Peyer's patch (tissue), 4 donors: ENCODE data around the gene ELAC1. TPM values are rescaled to one million over a fixed set of nuclear protein-coding genes. Genes with fewer than 3 reads are reported as not detected.

ENCODE experiments used
- DNase-seq, 3 donors: peaks; one replicate each; pipeline ENCODE4 v3.0.0-alpha.2; 2017 to 2019
- H3K27ac ChIP-seq, 4 donors: fragments of 200-600 bp; sonication (generic); one replicate each; pipeline ENCODE4 v1.5.1; 2016 to 2019
- H3K27me3 ChIP-seq, 2 donors: fragments of 200-600 bp; sonication (generic); one replicate each; pipeline ENCODE4 v1.5.1; 2019
- H3K36me3 ChIP-seq, 3 donors: fragments of 200-600 bp; sonication (generic); one replicate each; pipeline ENCODE4 v1.5.1; 2016 to 2019
- H3K4me1 ChIP-seq, 4 donors: fragments of 200-600 bp; sonication (generic); one replicate each; pipeline ENCODE4 v1.5.1; 2016 to 2019
- H3K4me3 ChIP-seq, 4 donors: fragments of 200-600 bp; sonication (generic); 1 replicate in 3 of 4; 2 replicates in 1 of 4; pipeline ENCODE4 v1.5.1; 2016 to 2019; ENCODE audit warnings: mild to moderate bottlenecking in 1 of 4
- H3K9me3 ChIP-seq, 4 donors: fragments of 200-600 bp; sonication (generic); one replicate each; pipeline ENCODE4 v1.5.1; 2016 to 2019; ENCODE audit warnings: mild to moderate bottlenecking in 1 of 4
- POLR2A ChIP-seq, 2 donors: fragments of 450-650 bp; IDR thresholded peaks; one replicate each; pipeline ENCODE4 v1.5.1; 2017; ENCODE audit warnings: antibody characterized with exemption in 2 of 2, mild to moderate bottlenecking in 2 of 2, moderate library complexity in 2 of 2
- total RNA-seq, 4 donors: library from RNA; depleted of rRNA; stranded (reverse); fragments of >200 nt; gene quantifications; one replicate each; pipeline ENCODE4 v1.1.0, GENCODE V29; 2016
- TF ChIP-seq, protein P1 (sequence below), 6 experiments: fragments of 450-650 bp in 4 of 6; fragments of 200-600 bp in 2 of 6; sonication (generic) in 1 of 6; IDR thresholded peaks; one replicate each; pipeline ENCODE4 v1.5.1; 2017 to 2019; ENCODE audit warnings: antibody characterized with exemption in 6 of 6, mild to moderate bottlenecking in 3 of 6, moderate library complexity in 1 of 6

ELAC1 gene
- total RNA-seq, 4 donors from 2014 or later, result 7.1 to 15.5 (median 8.5) TPM

DNA sequence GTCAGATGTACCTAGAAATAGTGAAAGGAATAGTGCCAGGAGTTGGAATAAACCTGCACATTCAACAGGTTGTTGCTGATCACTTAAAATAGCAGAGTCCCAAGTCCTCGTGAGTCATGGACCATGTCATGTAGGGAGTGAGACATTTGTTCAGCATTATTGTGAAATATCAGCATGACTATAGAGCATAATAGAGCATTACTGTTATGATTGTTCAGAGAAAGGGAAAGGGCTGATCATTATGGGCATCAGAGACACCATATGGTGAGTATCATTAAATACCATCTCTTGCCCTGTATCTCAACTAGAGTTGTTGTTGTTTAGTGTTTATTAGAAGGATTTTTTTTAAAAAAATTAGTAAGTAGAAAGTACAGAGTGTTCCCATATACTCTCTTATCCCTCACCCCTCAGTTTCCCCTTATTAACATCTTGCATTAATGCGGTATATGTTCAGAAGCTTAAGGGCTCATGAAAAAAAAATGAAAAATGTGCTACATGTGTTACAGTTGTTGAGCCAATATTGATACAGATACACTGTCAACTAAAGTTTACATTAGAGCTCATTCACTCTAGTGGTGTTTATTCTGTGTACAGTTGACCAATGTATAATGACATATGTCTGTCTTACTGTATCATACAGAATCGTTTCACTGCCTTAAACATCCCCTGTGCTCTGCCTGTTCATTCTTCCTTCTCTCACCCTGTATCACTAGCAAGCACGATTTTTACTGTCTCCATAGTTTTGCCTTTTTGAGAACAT, 5.7 kb downstream of the ELAC1 start:
- Histone ChIP-seq H3K4me1 (peaks cover 0 to 18% (median 0%) of the 10 kb centered on the region in 4 donors), H3K27ac (peak overlapping the region in 1 of 4 donors; percentile 70), H3K9me3 (peaks cover 0 to 8% (median 0%) of the 10 kb centered on the region in 4 donors), H3K36me3 (peaks cover 0 to 40% (median 0%) of the 10 kb centered on the region in 3 donors), H3K27me3 (no peaks in the 10 kb centered on the region), H3K4me3 (no peak overlapping the region)
- peak in 1 of 3 donors; percentile 77 for DNase-seq
- TF ChIP-seq, protein P1, sequence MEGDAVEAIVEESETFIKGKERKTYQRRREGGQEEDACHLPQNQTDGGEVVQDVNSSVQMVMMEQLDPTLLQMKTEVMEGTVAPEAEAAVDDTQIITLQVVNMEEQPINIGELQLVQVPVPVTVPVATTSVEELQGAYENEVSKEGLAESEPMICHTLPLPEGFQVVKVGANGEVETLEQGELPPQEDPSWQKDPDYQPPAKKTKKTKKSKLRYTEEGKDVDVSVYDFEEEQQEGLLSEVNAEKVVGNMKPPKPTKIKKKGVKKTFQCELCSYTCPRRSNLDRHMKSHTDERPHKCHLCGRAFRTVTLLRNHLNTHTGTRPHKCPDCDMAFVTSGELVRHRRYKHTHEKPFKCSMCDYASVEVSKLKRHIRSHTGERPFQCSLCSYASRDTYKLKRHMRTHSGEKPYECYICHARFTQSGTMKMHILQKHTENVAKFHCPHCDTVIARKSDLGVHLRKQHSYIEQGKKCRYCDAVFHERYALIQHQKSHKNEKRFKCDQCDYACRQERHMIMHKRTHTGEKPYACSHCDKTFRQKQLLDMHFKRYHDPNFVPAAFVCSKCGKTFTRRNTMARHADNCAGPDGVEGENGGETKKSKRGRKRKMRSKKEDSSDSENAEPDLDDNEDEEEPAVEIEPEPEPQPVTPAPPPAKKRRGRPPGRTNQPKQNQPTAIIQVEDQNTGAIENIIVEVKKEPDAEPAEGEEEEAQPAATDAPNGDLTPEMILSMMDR (IDR thresholded peaks at IDR 0.05), result peak in 1 of 6 experiments; percentile 14
- TF ChIP-seq POLR2A (IDR thresholded peaks at IDR 0.05), result no peak

DNA sequence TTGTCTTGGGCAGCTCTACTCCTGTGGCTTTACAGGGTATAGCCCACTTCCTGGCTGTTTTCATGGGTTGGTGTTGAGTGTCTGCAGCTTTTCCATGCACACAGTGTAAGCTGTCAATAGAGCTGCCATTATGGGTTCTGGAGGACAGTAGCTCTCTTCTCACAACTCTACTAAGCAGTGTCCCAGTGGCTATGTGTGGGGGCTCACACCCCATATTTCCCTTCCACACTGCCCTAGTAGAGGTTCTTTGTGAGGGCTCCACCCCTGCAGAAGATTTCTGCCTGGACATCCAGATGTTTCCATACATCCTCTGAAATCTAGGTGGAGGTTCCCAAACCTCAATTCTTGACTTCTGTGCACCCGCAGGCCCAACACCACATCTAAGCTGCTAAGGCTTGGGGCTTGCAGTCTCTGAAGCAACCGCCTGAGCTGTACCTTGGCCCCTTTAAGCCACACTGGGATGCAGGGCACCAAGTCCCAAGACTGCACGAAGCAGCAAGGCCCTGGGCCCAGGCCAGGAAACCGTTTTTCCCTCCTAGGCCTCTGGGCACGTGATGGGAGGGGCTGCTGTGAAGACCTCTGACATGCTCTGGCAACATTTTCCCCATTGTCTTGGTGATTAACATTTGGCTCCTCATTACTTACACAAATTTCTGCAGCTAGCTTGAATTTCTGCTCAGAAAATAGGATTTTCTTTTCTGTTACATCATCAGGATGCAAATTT, 9.4 kb downstream of the ELAC1 start:
- H3K4me1 ChIP-seq, result peaks cover 0 to 4% (median 0%) of the 10 kb centered on the region in 4 donors
- TF ChIP-seq, protein P1 (IDR thresholded peaks at IDR 0.05), result no peak
- no peak for TF ChIP-seq POLR2A (IDR thresholded peaks at IDR 0.05)
- H3K4me3 ChIP-seq, result no peak overlapping the region
- H3K27me3 ChIP-seq, result no peaks in the 10 kb centered on the region
- H3K36me3 ChIP-seq, result peaks cover 0 to 53% (median 0%) of the 10 kb centered on the region in 3 donors
- peaks cover 0 to 8% (median 0%) of the 10 kb centered on the region in 4 donors for H3K9me3 ChIP-seq
- DNase-seq, result no peak
- no peak overlapping the region for H3K27ac ChIP-seq

DNA sequence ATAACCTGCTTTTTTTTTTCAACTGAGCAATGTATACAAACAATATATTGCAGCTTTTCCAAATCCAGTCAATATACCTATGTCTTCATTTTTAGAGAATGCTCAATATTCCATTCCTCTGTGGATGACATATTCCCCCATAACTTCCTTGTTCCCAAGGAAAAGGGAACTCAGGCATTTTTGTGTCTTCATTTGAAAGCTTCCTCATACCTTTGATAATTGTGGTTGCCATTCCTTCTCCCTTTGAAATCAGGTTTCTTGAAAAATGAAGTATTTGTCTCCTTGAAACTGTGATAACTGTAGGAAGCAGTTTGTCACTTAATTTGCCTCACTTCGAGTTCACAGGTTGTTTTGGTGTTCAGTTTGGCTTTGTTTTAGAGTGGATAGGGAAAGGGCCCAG, 13.5 kb downstream of the ELAC1 start:
- Histone ChIP-seq H3K27me3 (no peaks in the 10 kb centered on the region), H3K36me3 (peaks cover 0 to 42% (median 0%) of the 10 kb centered on the region in 3 donors), H3K4me1 (peaks cover 0 to 9% (median 0%) of the 10 kb centered on the region in 4 donors), H3K27ac (no peak overlapping the region), H3K4me3 (no peak overlapping the region), H3K9me3 (peaks cover 0 to 8% (median 0%) of the 10 kb centered on the region in 4 donors)
- no peak for DNase-seq
- TF ChIP-seq, protein P1 (IDR thresholded peaks at IDR 0.05), result no peak
- TF ChIP-seq POLR2A (IDR thresholded peaks at IDR 0.05), result no peak

DNA sequence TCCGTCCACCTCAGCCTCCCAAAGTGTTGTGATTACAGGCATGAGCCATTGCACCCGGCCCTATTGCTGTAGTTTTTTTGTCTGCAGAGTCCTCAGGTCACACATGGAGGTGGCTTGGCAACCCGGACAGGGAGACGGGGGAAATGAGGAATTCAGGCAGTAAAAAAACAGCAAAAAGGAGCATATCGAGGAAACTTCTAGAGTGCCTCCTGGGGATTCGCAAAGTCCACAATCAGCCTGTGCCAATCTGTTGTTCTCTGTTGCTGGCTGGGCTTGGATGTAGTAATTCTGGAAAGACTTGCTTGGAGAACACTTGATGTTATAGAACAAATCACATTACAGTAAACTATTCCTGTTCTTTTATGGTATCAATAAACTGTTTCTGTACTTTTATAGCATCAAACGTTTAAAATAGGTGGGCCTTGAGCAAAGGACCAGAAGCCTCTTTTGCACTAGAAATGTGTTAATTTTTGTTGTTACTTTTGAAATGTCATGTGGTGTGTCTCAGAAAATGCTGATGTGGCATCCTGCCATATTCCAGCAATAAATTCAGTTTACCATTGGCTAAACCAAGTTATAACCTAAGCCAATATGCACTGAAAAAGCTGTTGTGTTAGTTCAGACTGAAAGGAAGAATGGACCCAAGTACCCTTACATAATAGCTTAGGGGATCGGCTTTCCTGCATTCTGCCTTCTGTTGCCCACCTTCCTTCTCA, 14.4 kb downstream of the ELAC1 start:
- no peak overlapping the region for H3K27ac ChIP-seq
- peaks cover 0 to 4% (median 0%) of the 10 kb centered on the region in 4 donors for H3K9me3 ChIP-seq
- H3K27me3 ChIP-seq, result no peaks in the 10 kb centered on the region
- H3K36me3 ChIP-seq, result peaks cover 0 to 33% (median 0%) of the 10 kb centered on the region in 3 donors
- no peak for DNase-seq
- no peak overlapping the region for H3K4me3 ChIP-seq
- TF ChIP-seq, protein P1 (IDR thresholded peaks at IDR 0.05), result no peak
- no peak for TF ChIP-seq POLR2A (IDR thresholded peaks at IDR 0.05)
- peaks cover 0 to 9% (median 0%) of the 10 kb centered on the region in 4 donors for H3K4me1 ChIP-seq

DNA sequence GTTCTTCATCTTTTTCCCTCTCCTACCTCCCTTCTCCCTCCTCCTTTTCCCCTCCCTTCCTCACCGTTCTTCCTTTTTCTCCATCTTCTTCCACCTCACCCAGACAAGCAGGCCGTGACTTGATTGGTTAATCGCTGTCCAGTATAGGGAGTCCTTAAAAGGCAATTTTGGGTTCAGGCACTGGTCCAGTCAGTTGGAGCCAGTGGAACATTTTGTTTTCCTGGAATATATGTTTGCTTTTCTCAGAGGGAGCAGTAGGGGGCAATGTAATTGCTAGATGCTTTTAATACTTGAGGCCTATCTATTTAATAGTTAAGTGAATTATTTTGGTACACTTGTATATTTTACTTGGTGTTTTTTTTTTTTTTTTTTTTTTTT, 15.0 kb downstream of the ELAC1 start:
- peaks cover 0 to 9% (median 0%) of the 10 kb centered on the region in 4 donors for H3K4me1 ChIP-seq
- peaks cover 0 to 28% (median 0%) of the 10 kb centered on the region in 3 donors for H3K36me3 ChIP-seq
- H3K27ac ChIP-seq, result no peak overlapping the region
- TF ChIP-seq, protein P1 (IDR thresholded peaks at IDR 0.05), result no peak
- no peak for TF ChIP-seq POLR2A (IDR thresholded peaks at IDR 0.05)
- no peak for DNase-seq
- no peaks in the 10 kb centered on the region for H3K9me3 ChIP-seq
- no peaks in the 10 kb centered on the region for H3K27me3 ChIP-seq
- no peak overlapping the region for H3K4me3 ChIP-seq
